GM19438 (cell line): Measurements from ENCODE around the gene CILP2.

Experiments
- ATAC-seq: cut with Tn5 transposase; IDR thresholded peaks from one replicate; pipeline ENCODE4 v1.9.1; 2021; ENCODE audit warnings: low read depth; ENCODE audit not compliant: unreplicated experiment

CILP2 gene

GRCh38 chr19:19592690-19593089, 54.6 kb downstream of the CILP2 start:
- no peak for ATAC-seq

GRCh38 chr19:19594381-19594780, 56.3 kb downstream of the CILP2 start:
- no peak for ATAC-seq

GRCh38 chr19:19595171-19595701, 57.2 kb downstream of the CILP2 start:
- no peak for ATAC-seq
